OCI-LY1 (cell line): ENCODE results near the gene DZIP1L.

Source experiments
- H2AFZ ChIP-seq: fragments of 200-600 bp; sonication (generic), shearing (Covaris generic); 2 replicates; pipeline ENCODE4 v1.6.0; 2014; ENCODE audit warnings: antibody characterized with exemption, mild to moderate bottlenecking, low read length
- H3F3A ChIP-seq: fragments of 200-600 bp; sonication (generic), shearing (Covaris generic); 2 replicates; pipeline ENCODE4 v1.6.0; 2014; ENCODE audit warnings: mild to moderate bottlenecking, antibody characterized with exemption, low read length, moderate library complexity; ENCODE audit not compliant: insufficient read depth
- H3K27ac ChIP-seq: fragments of 200-600 bp; sonication (generic); 2 replicates; pipeline ENCODE4 v1.5.1; 2014; ENCODE audit warnings: low read length, mixed run types, mild to moderate bottlenecking, low read depth; ENCODE audit not compliant: poor library complexity, severe bottlenecking
- H3K27me3 ChIP-seq: fragments of 200-600 bp; sonication (generic); 2 replicates; pipeline ENCODE4 v1.6.0; 2014; ENCODE audit warnings: antibody characterized with exemption, mild to moderate bottlenecking, low read length, moderate library complexity; ENCODE audit not compliant: insufficient read depth
- H3K36me3 ChIP-seq: fragments of 200-600 bp; sonication (generic); 2 replicates; pipeline ENCODE4 v1.6.1; 2014; ENCODE audit warnings: mild to moderate bottlenecking, antibody characterized with exemption, low read length, moderate library complexity, mixed read lengths; ENCODE audit not compliant: insufficient read depth
- H3K4me1 ChIP-seq: fragments of 200-600 bp; sonication (generic); 2 replicates; pipeline ENCODE4 v1.5.1; 2014; ENCODE audit warnings: mild to moderate bottlenecking, low read length, moderate library complexity; ENCODE audit not compliant: insufficient read depth, severe bottlenecking
- H3K4me2 ChIP-seq: fragments of 200-600 bp; sonication (generic), shearing (Covaris generic); 2 replicates; pipeline ENCODE4 v1.6.1; 2014; ENCODE audit warnings: low read length
- H3K4me3 ChIP-seq: fragments of 200-600 bp; sonication (generic); 2 replicates; pipeline ENCODE4 v1.5.1; 2014; ENCODE audit warnings: low read length, low read depth, mild to moderate bottlenecking, mixed read lengths; ENCODE audit not compliant: poor library complexity, severe bottlenecking
- H3K79me2 ChIP-seq: fragments of 200-600 bp; shearing (Covaris generic); 2 replicates; pipeline ENCODE4 v1.6.1; 2016; ENCODE audit warnings: mixed run types, low read length, mixed read lengths; ENCODE audit not compliant: insufficient read depth
- H3K9ac ChIP-seq: fragments of 200-600 bp; sonication (generic), shearing (Covaris generic); 2 replicates; pipeline ENCODE4 v1.6.1; 2014; ENCODE audit warnings: mild to moderate bottlenecking, low read length, mixed read lengths
- H3K9me2 ChIP-seq: fragments of 200-600 bp; sonication (generic), shearing (Covaris generic); 2 replicates; pipeline ENCODE4 v1.6.1; 2014; ENCODE audit warnings: low read depth, mild to moderate bottlenecking, low read length, mixed read lengths
- H3K9me3 ChIP-seq: fragments of 200-600 bp; shearing (Covaris generic); 2 replicates; pipeline ENCODE4 v1.6.1; 2014; ENCODE audit warnings: low read length, mixed read lengths
- H4K20me1 ChIP-seq: fragments of 200-600 bp; sonication (generic), shearing (Covaris generic); 2 replicates; pipeline ENCODE4 v1.6.0; 2016; ENCODE audit warnings: mild to moderate bottlenecking, low read length; ENCODE audit not compliant: insufficient read depth
- EZH2 ChIP-seq: fragments of 200-600 bp; sonication (generic), shearing (Covaris generic); IDR thresholded peaks from 2 replicates; pipeline ENCODE4 v1.8.0; 2017; ENCODE audit warnings: borderline replicate concordance, mixed run types, mild to moderate bottlenecking, antibody characterized with exemption, low read length, moderate library complexity, mixed read lengths
- TF ChIP-seq, protein P1 (sequence below): fragments of 200-600 bp; sonication (generic), shearing (Covaris generic); IDR thresholded peaks from 2 replicates; pipeline ENCODE4 v1.5.1; 2017; ENCODE audit warnings: mild to moderate bottlenecking, antibody characterized with exemption, low read length, moderate library complexity, mixed read lengths

DZIP1L gene

DNA sequence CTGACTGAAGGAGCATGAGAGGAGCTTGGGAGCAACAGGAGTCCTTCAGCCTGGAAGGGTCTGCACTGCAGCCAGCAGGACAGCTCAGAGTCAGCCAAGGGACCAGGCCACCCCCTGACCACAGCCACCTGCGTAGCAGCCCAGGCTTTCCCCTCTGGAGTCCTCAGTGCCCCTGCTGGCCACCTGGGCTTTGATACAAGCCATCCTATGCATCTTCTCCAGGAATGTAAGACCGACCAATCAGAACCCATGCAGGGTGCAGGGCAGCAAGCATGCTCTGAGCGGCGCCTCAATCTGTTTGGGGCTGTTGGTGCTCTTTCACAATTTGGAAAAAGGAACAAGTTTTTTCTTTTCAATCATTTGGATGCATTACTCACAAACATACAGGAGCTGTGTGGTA lies 52.0 kb downstream of the DZIP1L start:
- Histone ChIP-seq H3K9me2 (no peaks in the 10 kb centered on the region), H4K20me1 (no peaks in the 10 kb centered on the region), H3K79me2 (no peaks in the 10 kb centered on the region), H2AFZ (no peak overlapping the region), H3K27ac (no peak overlapping the region), H3K4me3 (no peak overlapping the region), H3K9ac (no peak overlapping the region), H3K36me3 (no peaks in the 10 kb centered on the region), H3K4me2 (no peak overlapping the region), H3K9me3 (no peaks in the 10 kb centered on the region), H3K27me3 (no peaks in the 10 kb centered on the region), H3F3A (no peaks in the 10 kb centered on the region), H3K4me1 (no peaks in the 10 kb centered on the region)
- no peak for TF ChIP-seq EZH2

GRCh38 chr3:138062626-138063025 lies 52.8 kb downstream of the DZIP1L start:
- H3K9ac ChIP-seq = no peak overlapping the region
- H3K36me3 ChIP-seq = no peaks in the 10 kb centered on the region
- no peak overlapping the region for H3K27ac ChIP-seq
- no peak for TF ChIP-seq EZH2
- TF ChIP-seq, protein P1, sequence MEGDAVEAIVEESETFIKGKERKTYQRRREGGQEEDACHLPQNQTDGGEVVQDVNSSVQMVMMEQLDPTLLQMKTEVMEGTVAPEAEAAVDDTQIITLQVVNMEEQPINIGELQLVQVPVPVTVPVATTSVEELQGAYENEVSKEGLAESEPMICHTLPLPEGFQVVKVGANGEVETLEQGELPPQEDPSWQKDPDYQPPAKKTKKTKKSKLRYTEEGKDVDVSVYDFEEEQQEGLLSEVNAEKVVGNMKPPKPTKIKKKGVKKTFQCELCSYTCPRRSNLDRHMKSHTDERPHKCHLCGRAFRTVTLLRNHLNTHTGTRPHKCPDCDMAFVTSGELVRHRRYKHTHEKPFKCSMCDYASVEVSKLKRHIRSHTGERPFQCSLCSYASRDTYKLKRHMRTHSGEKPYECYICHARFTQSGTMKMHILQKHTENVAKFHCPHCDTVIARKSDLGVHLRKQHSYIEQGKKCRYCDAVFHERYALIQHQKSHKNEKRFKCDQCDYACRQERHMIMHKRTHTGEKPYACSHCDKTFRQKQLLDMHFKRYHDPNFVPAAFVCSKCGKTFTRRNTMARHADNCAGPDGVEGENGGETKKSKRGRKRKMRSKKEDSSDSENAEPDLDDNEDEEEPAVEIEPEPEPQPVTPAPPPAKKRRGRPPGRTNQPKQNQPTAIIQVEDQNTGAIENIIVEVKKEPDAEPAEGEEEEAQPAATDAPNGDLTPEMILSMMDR = no peak
- H4K20me1 ChIP-seq = no peaks in the 10 kb centered on the region
- H3K27me3 ChIP-seq = no peaks in the 10 kb centered on the region
- H3K4me3 ChIP-seq = no peak overlapping the region
- no peak overlapping the region for H3K4me2 ChIP-seq
- no peaks in the 10 kb centered on the region for H3K4me1 ChIP-seq
- H2AFZ ChIP-seq = no peak overlapping the region
- no peaks in the 10 kb centered on the region for H3K79me2 ChIP-seq
- no peaks in the 10 kb centered on the region for H3K9me3 ChIP-seq
- H3K9me2 ChIP-seq = no peaks in the 10 kb centered on the region
- H3F3A ChIP-seq = no peaks in the 10 kb centered on the region

- Histone ChIP-seq H3K4me3 (no peak overlapping the region), H3K9me3 (no peaks in the 10 kb centered on the region), H3K27ac (no peak overlapping the region), H4K20me1 (no peaks in the 10 kb centered on the region), H3K9me2 (no peaks in the 10 kb centered on the region), H3K4me1 (no peaks in the 10 kb centered on the region), H3K36me3 (no peaks in the 10 kb centered on the region), H3K27me3 (no peaks in the 10 kb centered on the region), H3K79me2 (no peaks in the 10 kb centered on the region), H3F3A (no peaks in the 10 kb centered on the region), H3K9ac (no peak overlapping the region), H2AFZ (no peak overlapping the region), H3K4me2 (no peak overlapping the region)
- TF ChIP-seq EZH2 = no peak
- TF ChIP-seq, protein P1 = no peak
Measured at GRCh38 chr3:138062037-138062436, 53.4 kb downstream of the DZIP1L start.

DNA sequence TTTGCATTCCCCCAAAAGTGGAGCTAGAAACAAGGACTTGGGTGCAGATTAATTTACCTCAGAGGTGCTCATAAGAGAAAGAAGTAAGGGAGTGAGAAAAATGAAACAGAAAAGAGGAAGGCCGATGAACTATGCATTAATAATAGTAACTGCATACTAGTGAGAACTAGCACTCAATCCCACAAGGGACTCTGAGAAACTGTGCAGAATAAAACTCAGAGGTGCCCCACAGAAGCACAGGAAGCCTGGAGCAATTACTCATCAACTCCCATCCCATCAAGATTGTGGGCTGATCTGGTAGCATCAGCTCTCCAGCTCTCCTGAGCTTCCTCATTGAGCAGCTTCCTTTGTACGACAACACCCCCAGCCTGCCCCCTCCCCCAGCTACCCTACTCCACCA lies 54.6 kb downstream of the DZIP1L start:
- H2AFZ ChIP-seq = no peak overlapping the region

More for the DNA sequence above, 54.6 kb downstream of the DZIP1L start:
- H3K4me1 ChIP-seq = no peaks in the 10 kb centered on the region
- H3K27me3 ChIP-seq = no peaks in the 10 kb centered on the region
- H3K36me3 ChIP-seq = no peaks in the 10 kb centered on the region
- no peak overlapping the region for H3K4me2 ChIP-seq
- H3F3A ChIP-seq = no peaks in the 10 kb centered on the region
- H3K9me2 ChIP-seq = no peaks in the 10 kb centered on the region
- H3K79me2 ChIP-seq = no peaks in the 10 kb centered on the region
- H3K4me3 ChIP-seq = no peak overlapping the region
- no peak overlapping the region for H3K9ac ChIP-seq
- TF ChIP-seq, protein P1 = no peak
- TF ChIP-seq EZH2 = no peak
- H3K9me3 ChIP-seq = no peaks in the 10 kb centered on the region
- H3K27ac ChIP-seq = no peak overlapping the region
- no peaks in the 10 kb centered on the region for H4K20me1 ChIP-seq
